HTERT RPE-1 (cell line): Measurements from ENCODE around the gene DNTT.

Experiments
- in situ Hi-C: fragments of 300-500 bp; cut with MboI; formaldehyde crosslinking; loops from 4 replicates; pipeline ENCODE4 v1.14.3; 2020; ENCODE audit warnings: low sequenced_read_pairs

DNTT gene

GRCh38 chr10:96275685-96276418, 28.4 kb upstream of the DNTT start:
- in situ Hi-C loops: no loop called here

DNA sequence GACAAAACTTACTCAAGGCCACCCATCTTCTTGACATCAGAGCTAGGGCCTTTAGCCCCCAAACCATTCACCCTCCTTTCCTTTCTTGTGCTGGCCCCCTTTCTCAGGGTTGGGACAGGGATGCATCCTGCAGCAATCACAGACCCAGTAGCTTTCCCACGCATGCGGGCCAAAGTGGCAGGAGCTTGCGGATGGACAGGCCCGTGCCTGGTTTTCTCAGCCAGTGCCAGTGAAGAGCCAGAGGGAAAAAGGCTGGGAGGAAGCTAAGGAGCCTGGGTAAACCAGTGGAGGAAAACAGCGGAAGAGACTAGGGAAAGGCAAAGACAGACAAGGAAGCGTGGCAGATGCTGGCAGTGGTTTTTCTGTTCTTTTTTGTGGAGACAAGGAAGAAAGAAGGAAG, 27.8 kb upstream of the DNTT start:
- in situ Hi-C loops: no loop called here

DNA sequence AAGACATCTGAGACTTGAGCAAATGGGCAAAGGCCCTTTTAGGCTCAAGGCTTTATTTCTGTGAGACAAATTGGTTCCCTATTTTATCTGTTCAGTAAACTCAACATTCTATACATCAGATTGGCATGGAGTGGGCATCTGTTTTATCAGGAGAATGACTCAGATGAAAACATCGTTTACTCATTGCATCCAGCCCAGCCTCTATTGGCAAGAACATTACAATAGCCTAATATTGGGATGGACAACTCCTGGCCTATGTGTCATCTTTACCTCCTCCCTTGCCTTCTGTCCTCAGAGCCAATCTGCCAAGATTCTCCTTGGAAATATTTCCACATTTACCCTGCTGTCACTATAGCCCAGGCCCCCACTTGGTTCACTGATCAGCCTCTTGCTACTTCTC, 27.4 kb upstream of the DNTT start:
- in situ Hi-C loops: no loop called here

GRCh38 chr10:96279191-96279641, 25.0 kb upstream of the DNTT start:
- in situ Hi-C loops: no loop called here

- in situ Hi-C loops: no loop called here
These were observed 23.4 kb upstream of the DNTT start for GRCh38 chr10:96280859-96281258.

DNA sequence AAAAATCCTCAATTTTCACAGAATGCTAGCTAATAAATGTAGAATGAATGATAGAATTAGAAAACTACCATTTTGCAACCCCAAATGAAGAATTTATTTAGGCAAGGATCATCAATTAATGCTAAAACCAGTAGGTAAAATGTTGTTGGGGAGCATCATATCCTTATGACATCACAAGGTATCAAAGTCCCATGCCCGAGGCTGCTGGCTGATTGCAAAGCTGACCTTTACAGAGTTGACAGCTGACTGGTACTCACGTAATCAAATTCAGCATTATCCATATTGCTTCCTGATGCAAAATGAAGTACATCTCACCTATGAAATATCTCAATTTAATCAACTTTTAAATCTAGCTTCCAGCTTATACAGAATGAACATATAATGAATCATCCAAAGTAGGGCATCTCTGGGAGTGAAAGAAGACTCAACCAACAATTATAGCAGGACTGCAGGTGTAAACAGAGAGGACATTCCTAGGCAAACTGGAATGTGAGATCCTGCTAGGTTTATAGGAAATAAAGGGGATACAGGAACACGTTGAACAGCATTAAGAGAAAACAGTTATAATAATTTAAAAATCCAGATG, 22.7 kb upstream of the DNTT start:
- in situ Hi-C loops: no loop called here

DNA sequence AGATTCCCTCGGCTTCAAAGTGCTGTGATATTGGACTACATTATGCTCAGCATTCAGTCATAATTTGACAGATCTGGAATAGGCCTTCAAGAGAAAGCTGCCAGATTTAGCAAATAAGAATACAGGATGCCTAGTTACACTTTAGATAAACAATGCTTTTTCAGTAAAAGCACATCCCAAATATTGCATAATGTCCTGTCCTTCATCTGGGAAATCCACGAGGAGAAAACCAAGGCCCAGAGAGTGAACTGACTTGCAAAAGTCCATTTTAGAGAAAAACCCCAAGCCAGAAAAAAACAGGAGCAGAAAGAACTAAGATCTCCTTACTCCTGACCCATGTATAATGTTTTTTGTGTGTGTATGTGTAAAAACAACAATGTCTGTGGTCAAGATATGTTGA, 20.9 kb upstream of the DNTT start:
- in situ Hi-C loops: no loop called here

DNA sequence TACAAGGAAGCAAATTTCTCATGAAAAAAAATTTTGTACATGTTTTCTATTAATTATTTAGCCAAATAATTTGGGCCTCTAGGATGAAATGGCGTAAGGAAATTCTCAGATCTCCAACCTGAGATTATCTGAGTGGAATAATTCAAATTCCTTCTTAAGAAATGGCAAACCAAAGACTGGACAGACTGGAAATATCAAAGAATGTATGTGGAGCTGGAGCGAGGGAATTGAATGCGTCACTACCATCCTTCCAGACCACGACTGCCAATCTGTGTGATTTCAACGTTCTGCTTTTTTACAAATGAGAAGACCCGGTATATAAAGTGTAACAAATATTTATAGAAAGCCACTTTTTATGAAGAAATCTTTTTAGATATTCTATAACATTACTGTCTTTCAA, 20.5 kb upstream of the DNTT start:
- in situ Hi-C loops: no loop called here

DNA sequence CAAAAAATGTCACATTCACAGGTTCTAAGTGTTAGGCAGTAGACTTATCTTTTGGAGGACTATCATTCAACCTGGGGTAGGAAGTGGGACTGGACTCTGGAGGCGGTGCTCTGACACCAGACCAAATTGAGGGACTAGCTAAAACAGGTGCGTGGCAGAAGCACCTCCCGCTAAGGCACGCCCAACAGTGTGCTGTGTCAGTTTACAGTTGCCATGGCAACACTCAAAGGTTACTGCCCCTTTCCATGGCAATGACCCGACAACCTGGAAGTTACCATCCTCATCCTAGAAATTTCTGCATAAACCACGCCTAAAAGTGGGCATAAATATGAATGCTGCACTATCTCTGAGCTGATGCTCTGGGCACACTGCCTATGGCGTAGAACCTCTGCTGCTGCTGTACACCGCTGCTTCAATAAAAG, 18.9 kb upstream of the DNTT start:
- in situ Hi-C loops: no loop called here

DNA sequence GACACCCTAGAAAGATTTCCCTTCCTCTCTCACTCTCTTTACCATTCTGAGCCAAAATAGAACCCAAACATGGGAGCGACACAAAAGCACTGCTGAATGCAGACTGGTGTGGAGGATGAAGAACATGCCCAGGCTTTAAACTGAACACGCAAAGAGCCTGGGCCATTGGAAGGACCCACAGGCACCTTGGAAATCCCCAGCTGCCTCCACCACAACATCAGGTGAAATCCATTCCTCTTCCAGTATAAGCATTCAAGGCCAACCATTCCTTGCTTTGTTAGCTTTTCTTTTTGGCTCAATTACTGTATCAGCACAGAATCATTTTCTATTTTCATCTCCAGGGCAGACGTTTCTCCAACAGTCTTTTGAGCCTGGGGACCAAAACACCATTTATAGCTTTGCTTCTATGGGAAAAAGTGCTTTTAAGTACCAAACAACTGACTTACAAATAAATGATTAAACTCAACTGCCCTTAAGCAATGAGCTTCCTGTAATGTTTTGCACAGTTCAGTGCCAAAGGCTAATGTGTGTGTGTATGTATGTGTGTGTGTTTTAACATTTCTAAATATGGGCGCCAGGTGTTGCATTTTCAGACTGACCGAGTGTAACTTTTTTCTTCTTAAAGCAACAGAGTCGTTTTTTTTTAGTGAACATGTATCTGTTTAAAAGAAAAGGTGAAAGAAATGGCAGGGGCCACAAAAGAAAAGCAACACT, 16.7 kb upstream of the DNTT start:
- in situ Hi-C loops: no loop called here

DNA sequence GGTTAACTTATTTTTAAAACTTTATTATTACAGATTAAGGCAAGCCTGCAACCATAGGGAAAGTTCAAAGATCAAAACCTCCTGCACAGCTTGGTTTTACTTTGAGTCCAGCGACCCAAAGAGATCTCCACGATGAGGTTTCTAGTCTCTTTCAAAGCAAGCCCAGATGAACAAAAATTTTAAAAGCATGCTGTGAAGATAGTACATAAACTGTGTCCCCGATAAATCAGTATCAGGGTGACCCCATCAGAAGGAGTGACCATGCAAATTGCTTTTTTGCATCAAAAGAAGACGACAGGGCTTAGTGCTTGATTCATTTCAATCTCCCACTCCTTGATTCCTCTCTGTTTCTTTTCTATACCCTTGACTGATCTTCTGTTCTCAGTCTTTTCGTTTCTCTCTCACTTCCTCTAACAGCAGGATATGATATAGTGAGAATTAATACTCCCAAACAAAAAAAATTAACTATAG, 16.0 kb upstream of the DNTT start:
- in situ Hi-C loops: no loop called here

GRCh38 chr10:96289218-96289910, 14.9 kb upstream of the DNTT start:
- in situ Hi-C loops: no loop called here

- in situ Hi-C loops: no loop called here
These were observed 13.7 kb upstream of the DNTT start for GRCh38 chr10:96290368-96291133.

DNA sequence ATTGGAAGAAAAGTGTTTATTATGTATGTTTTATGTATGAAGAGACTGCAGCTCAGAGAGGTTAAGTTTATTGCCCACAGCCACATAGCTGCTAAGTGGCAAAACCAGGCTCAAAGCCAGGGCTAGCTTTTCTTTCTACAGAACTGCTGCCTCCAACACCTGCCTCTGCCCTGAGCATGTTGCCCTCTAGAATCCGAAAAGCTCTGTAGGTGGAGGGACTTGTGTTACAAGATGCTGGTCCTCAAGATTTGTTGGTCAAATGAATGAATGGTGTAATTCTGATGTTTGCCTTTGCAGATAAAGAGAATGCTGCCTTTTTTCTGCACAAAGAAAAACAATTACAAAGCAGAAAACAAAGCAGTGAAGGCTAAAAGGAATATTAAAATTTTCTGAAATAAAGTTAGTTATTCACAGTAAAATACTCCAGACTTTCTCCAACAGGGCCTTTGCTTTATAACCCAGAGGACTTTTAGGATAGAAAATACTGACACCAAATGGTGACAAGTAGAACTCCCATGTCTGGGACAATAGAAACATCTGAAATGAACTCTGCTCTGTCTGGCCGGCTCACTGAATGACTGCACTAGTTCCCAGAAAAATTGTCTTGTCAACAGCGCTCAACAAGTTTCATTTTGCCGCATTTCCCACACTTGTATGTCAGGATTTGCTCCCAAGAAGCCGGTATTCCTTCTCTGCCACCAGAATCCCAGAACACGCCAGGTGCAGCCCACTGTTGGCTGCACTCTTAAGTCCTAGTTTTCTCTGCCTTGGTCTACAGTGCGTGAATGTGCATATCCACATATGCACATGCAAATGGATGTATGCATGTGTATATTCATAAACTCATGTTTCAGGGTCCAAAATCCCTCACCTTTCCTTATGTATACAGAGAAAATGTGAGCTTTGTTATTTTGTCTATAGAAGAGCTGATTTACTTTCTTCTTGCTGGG, 11.0 kb upstream of the DNTT start:
- in situ Hi-C loops: no loop called here

- in situ Hi-C loops: no loop called here
These were observed 8.8 kb upstream of the DNTT start for GRCh38 chr10:96295475-96295874.

- in situ Hi-C loops: no loop called here
These were observed 6.7 kb upstream of the DNTT start for GRCh38 chr10:96297486-96297885.

- in situ Hi-C loops: no loop called here
These were observed 5.9 kb upstream of the DNTT start for GRCh38 chr10:96298362-96298761.

GRCh38 chr10:96299383-96299782, 4.9 kb upstream of the DNTT start:
- in situ Hi-C loops: no loop called here

DNA sequence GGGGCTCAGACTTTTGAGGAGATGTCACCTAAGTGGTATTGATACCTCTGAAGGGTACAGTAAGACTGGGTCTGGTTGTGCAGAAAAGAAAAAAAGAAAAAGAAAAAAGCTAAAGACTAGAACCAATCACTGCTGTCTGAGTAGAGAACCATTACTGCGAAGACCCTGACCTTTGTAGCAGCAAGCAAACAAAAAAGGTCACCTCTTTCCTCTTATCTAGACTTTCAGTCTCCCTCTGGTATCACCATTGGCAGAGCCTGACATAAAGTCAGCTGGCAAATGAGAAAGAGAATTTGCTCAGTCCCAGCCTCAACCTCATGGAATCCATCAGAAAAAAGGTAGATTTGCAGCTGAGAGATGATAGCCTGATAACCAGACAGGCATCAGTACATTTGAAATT, 2.6 kb upstream of the DNTT start:
- in situ Hi-C loops: no loop called here

DNA sequence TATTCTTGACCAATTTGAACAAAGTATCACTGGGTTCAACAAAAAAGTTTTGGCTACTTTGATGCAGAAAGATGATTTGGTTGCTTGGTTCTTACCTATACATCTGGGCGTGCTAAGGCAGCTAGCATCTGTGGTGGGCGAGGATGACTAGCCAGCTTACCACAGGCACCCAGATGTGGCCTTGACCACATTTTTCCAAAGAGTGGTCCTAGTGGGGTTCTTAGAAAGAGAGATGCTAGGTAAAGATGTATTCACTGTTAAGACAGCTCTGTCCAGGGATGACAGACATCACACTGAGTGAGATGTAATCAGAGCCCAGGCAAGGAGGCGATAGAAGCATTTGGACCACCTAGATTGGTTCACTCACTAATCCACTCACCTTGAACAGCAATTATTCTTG, 785 bp downstream of the DNTT start:
- in situ Hi-C loops: no loop called here
